GM12878 (cell line): ENCODE measurements around the gene CDKN2AIPNL. TPM values are rescaled to one million over a fixed set of nuclear protein-coding genes. Genes with fewer than 3 reads are reported as not detected.

Source experiments
- ATAC-seq: fragments of 200-7000 bp; cut with Tn5 transposase; 3 replicates; pipeline ENCODE4 v1.9.1; 2020; ENCODE audit warnings: mild to moderate bottlenecking, moderate library complexity
- BruUV-seq: library from RNA; stranded (reverse); fragments of 400-500 nt; replicated peaks from 2 replicates; lab custom pipeline; 2021; lab: Mats Ljungman, UMichigan
- CTCF ChIA-PET: fragments of 300-600 bp; sonication (Branson Sonifier 250); formaldehyde crosslinking; extraction: SDS; loops from one replicate; lab custom pipeline; 2021; ENCODE audit warnings: inconsistent platforms; lab: Yijun Ruan, JAX
- POLR2A ChIA-PET: fragments of 350-600 bp; formaldehyde crosslinking; extraction: SDS; loops from one replicate; lab custom pipeline; 2021; ENCODE audit warnings: inconsistent platforms; lab: Charles Lee
- RAD21 ChIA-PET: fragments of 300-600 bp; sonication (Branson Sonifier 250); formaldehyde crosslinking; loops from one replicate; lab custom pipeline; 2023; ENCODE audit warnings: antibody characterized with exemption; ENCODE audit not compliant: unreplicated experiment; lab: Charles Lee
- SMC1A ChIA-PET: fragments of 300-600 bp; sonication (Branson Sonifier 250); formaldehyde crosslinking; loops from one replicate; lab custom pipeline; 2023; ENCODE audit not compliant: unreplicated experiment, uncharacterized antibody; lab: Charles Lee
- DNase-seq: peaks from one replicate; pipeline ENCODE4 v3.0.0-alpha.2; 2011; ENCODE audit warnings: low read depth, low spot score
- FAIRE-seq: peaks from 3 replicates; lab custom pipeline; 2011; peaks lifted over from hg19 to GRCh38; lab: Jason Lieb, UNC
- H2AFZ ChIP-seq: 2 replicates; pipeline ENCODE4 v1.6.0; 2011; ENCODE audit warnings: low read depth, low read length, control low read depth; ENCODE audit not compliant: control insufficient read depth
- H3K27ac ChIP-seq: 2 replicates; pipeline ENCODE4 v1.5.1; 2011; ENCODE audit warnings: control low read depth; ENCODE audit not compliant: control insufficient read depth, insufficient read depth
- H3K27me3 ChIP-seq, 2 experiments: replicated peaks in 1 of 2; 2 replicates each; pipeline versions ENCODE4 v1.6.0 to v1.6.1; 2011; ENCODE audit warnings: low read length in 1 of 2; ENCODE audit not compliant: control insufficient read depth in 2 of 2, insufficient read depth in 2 of 2
- H3K36me3 ChIP-seq, 2 experiments: 2 replicates each; pipeline ENCODE4 v1.5.1; 2011; ENCODE audit warnings: low read length in 1 of 2; ENCODE audit not compliant: control insufficient read depth in 2 of 2, insufficient read depth in 2 of 2
- H3K4me1 ChIP-seq: 2 replicates; pipeline ENCODE4 v1.6.1; 2011; ENCODE audit warnings: mild to moderate bottlenecking, low read length, moderate library complexity, mixed read lengths; ENCODE audit not compliant: control insufficient read depth, insufficient read depth
- H3K4me2 ChIP-seq: 2 replicates; pipeline ENCODE4 v1.6.0; 2011; ENCODE audit warnings: control low read depth; ENCODE audit not compliant: control insufficient read depth, insufficient read depth
- H3K4me3 ChIP-seq: fragments of 200-600 bp; sonication (generic); 2 replicates; pipeline ENCODE4 v1.5.1; 2016
- H3K79me2 ChIP-seq: 2 replicates; pipeline ENCODE4 v1.6.0; 2011; ENCODE audit warnings: low read length; ENCODE audit not compliant: control insufficient read depth, insufficient read depth
- H3K9ac ChIP-seq: 2 replicates; pipeline ENCODE4 v1.8.0; 2011; ENCODE audit warnings: low read length, control low read depth, mixed read lengths; ENCODE audit not compliant: control insufficient read depth, insufficient read depth
- H3K9me3 ChIP-seq: replicated peaks from 3 replicates; pipeline ENCODE4 v1.5.1; 2011; ENCODE audit warnings: mild to moderate bottlenecking, low read length; ENCODE audit not compliant: control insufficient read depth, insufficient read depth
- H4K20me1 ChIP-seq: 2 replicates; pipeline ENCODE4 v1.6.0; 2011; ENCODE audit not compliant: control insufficient read depth, insufficient read depth
- BACH1 ChIP-seq: fragments of 450-650 bp; IDR thresholded peaks from 2 replicates; pipeline ENCODE4 v1.6.1; 2017; ENCODE audit warnings: mild to moderate bottlenecking, borderline replicate concordance
- BHLHE40 ChIP-seq, 2 experiments: fragments of 450-650 bp in 1 of 2; IDR thresholded peaks; 2 replicates each; pipeline ENCODE4 v1.6.1; 2011 to 2017; ENCODE audit warnings: low read depth in 2 of 2, borderline replicate concordance in 1 of 2, improper control_type of control experiment in 1 of 2, low read length in 1 of 2, mild to moderate bottlenecking in 1 of 2
- ELK1 ChIP-seq: IDR thresholded peaks from 2 replicates; pipeline ENCODE4 v1.6.1; 2012; ENCODE audit warnings: low read depth, low read length, improper control_type of control experiment
- FOXM1 ChIP-seq: IDR thresholded peaks from 2 replicates; pipeline ENCODE4 v1.6.1; 2012; ENCODE audit warnings: low read depth, mild to moderate bottlenecking, inconsistent platforms, low read length, moderate library complexity
- IKZF2 ChIP-seq, 2 experiments: fragments of 450-650 bp; IDR thresholded peaks; 2 replicates each; pipeline ENCODE4 v1.6.1; 2017; ENCODE audit warnings: mild to moderate bottlenecking in 2 of 2, moderate library complexity in 2 of 2
- KLF5 ChIP-seq: fragments of 450-650 bp; IDR thresholded peaks from 2 replicates; pipeline ENCODE4 v1.6.1; 2014; ENCODE audit warnings: mild to moderate bottlenecking; ENCODE audit not compliant: partially characterized antibody
- NFYB ChIP-seq: IDR thresholded peaks from 2 replicates; pipeline ENCODE4 v1.6.1; 2011; ENCODE audit warnings: low read depth, mild to moderate bottlenecking, low read length, improper control_type of control experiment, moderate library complexity; ENCODE audit not compliant: insufficient read depth
- NR2C1 ChIP-seq: fragments of 450-650 bp; IDR thresholded peaks from 2 replicates; pipeline ENCODE4 v1.6.1; 2017; ENCODE audit warnings: antibody characterized with exemption, mild to moderate bottlenecking, moderate library complexity
- PML ChIP-seq: IDR thresholded peaks from 2 replicates; pipeline ENCODE4 v1.6.1; 2012; ENCODE audit warnings: low read length, inconsistent platforms
- RAD21 ChIP-seq: IDR thresholded peaks from 2 replicates; pipeline ENCODE4 v1.6.1; 2011; ENCODE audit warnings: mild to moderate bottlenecking, low read depth, low read length, moderate library complexity; ENCODE audit not compliant: insufficient read depth
- RELA ChIP-seq: fragments of 450-650 bp; IDR thresholded peaks from 2 replicates; pipeline ENCODE4 v1.8.0; 2014; ENCODE audit warnings: borderline replicate concordance; ENCODE audit not compliant: partially characterized antibody
- TAF1 ChIP-seq: IDR thresholded peaks from 2 replicates; pipeline ENCODE4 v1.6.1; 2011; ENCODE audit warnings: mild to moderate bottlenecking, low read depth, low read length, borderline replicate concordance
- TBL1XR1 ChIP-seq: IDR thresholded peaks from 2 replicates; pipeline ENCODE4 v1.6.1; 2012; ENCODE audit warnings: low read depth, low read length, improper control_type of control experiment
- ZNF217 ChIP-seq: fragments of 450-650 bp; IDR thresholded peaks from 2 replicates; pipeline ENCODE4 v1.6.1; 2017; ENCODE audit warnings: antibody characterized with exemption, mild to moderate bottlenecking
- ZNF24 ChIP-seq: fragments of 450-650 bp; IDR thresholded peaks from 2 replicates; pipeline ENCODE4 v1.6.1; 2017; ENCODE audit warnings: antibody characterized with exemption, mild to moderate bottlenecking
- ZNF274 ChIP-seq: IDR thresholded peaks from one replicate; pipeline ENCODE4 v1.8.0; 2011; ENCODE audit not compliant: insufficient read length, insufficient read depth
- ZZZ3 ChIP-seq: IDR thresholded peaks from 2 replicates; pipeline ENCODE4 v1.6.1; 2011; ENCODE audit warnings: low read depth; ENCODE audit not compliant: control insufficient read depth, insufficient read length
- WGBS: methylation state at CpG from one replicate; pipeline ENCODE4 v1.1.6; 2016; ENCODE audit warnings: low lambda C conversion rate; ENCODE audit not compliant: insufficient replicate concordance, insufficient coverage; ENCODE audit errors: missing lambda C conversion rate; 5-methylcytosine and 5-hydroxymethylcytosine counted together
- in situ Hi-C: fragments of 300-500 bp; cut with MboI; formaldehyde crosslinking; loops from 9 replicates; pipeline ENCODE4 v1.14.3; 2018; ENCODE audit warnings: mixed read lengths
- intact Hi-C: fragments of 100-400 bp; cut with micrococcal nuclease; formaldehyde crosslinking; loops from one replicate; pipeline ENCODE4 v1.14.2; 2022; ENCODE audit not compliant: unreplicated experiment
- polyA plus RNA-seq, 11 experiments: library from polyadenylated mRNA; depleted of rRNA in 4 of 11; unstranded in 6 of 11; stranded (reverse) in 5 of 11; fragments of >200 nt; fragmentation: Nextera tagmentation in 4 of 11; fragmentation: Illumina TruSeq in 1 of 11; extraction: Ambion mirVana in 4 of 11; extraction: Trizol in 1 of 11; gene quantifications; 1 replicate in 1 of 11; 2 replicates in 10 of 11; pipeline versions ENCODE4 v1.2.1 to v1.2.3, GENCODE V29; 2011 to 2016; ENCODE audit warnings: inconsistent platforms in 2 of 11, missing spikeins in 2 of 11, low read depth in 1 of 11
- total RNA-seq, 4 experiments: library from RNA; depleted of rRNA in 3 of 4; stranded (reverse); fragments of >200 nt in 3 of 4; fragmentation: Illumina TruSeq in 1 of 4; extraction: Trizol in 1 of 4; gene quantifications; 2 replicates each; pipeline versions ENCODE4 v1.2.1 to v1.2.3, GENCODE V29; 2013 to 2021
- TF ChIP-seq, protein P1 (sequence below), 3 experiments: IDR thresholded peaks in 2 of 3; conservative IDR thresholded peaks in 1 of 3; 2 replicates each; pipeline ENCODE4 v1.5.1; 2011; ENCODE audit warnings: low read depth in 3 of 3, low read length in 3 of 3, mild to moderate bottlenecking in 3 of 3, control low read depth in 2 of 3, moderate library complexity in 2 of 3, inconsistent platforms in 1 of 3, mixed read lengths in 1 of 3; ENCODE audit not compliant: control insufficient read depth in 2 of 3, insufficient read depth in 1 of 3; ENCODE audit errors: extremely low read depth in 1 of 3

The CDKN2AIPNL gene
- total and polyA plus RNA-seq, 10 of the 15 experiments (the other 5 are each of a cell fraction or from before 2014, with no cell fraction given): 23.5 to 72.0 (median 36.6) TPM

- H3K36me3 ChIP-seq: peaks cover 2 to 15% of the 10 kb centered on the region in 2 experiments; a peak in 2 of 4 replicates
- TF ChIP-seq ZNF217 (no peak), BHLHE40 (IDR thresholded peaks at IDR 0.05; ENCODE audit: borderline replicate concordance in 1 of 2, low read depth in 2 of 2, low read length in 1 of 2) (no peak), BACH1 (no peak), TBL1XR1 (no peak), ZNF274 (no peak), FOXM1 (no peak), IKZF2 (IDR thresholded peaks at IDR 0.05) (no peak), KLF5 (no peak), TAF1 (no peak), ZZZ3 (no peak), PML (no peak), NR2C1 (no peak), ZNF24 (no peak), RAD21 (no peak), RELA (no peak), NFYB (no peak), ELK1 (no peak)
- TF ChIP-seq, protein P1, sequence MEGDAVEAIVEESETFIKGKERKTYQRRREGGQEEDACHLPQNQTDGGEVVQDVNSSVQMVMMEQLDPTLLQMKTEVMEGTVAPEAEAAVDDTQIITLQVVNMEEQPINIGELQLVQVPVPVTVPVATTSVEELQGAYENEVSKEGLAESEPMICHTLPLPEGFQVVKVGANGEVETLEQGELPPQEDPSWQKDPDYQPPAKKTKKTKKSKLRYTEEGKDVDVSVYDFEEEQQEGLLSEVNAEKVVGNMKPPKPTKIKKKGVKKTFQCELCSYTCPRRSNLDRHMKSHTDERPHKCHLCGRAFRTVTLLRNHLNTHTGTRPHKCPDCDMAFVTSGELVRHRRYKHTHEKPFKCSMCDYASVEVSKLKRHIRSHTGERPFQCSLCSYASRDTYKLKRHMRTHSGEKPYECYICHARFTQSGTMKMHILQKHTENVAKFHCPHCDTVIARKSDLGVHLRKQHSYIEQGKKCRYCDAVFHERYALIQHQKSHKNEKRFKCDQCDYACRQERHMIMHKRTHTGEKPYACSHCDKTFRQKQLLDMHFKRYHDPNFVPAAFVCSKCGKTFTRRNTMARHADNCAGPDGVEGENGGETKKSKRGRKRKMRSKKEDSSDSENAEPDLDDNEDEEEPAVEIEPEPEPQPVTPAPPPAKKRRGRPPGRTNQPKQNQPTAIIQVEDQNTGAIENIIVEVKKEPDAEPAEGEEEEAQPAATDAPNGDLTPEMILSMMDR (IDR thresholded peaks at IDR 0.05 in 2 of 3, conservative IDR thresholded peaks at IDR 0.05 in 1 of 3; ENCODE audit: control insufficient read depth in 2 of 3, extremely low read depth in 1 of 3, insufficient read depth in 1 of 3, low read depth in 3 of 3, low read length in 3 of 3): no peak
- TF ChIP-seq, all 136 proteins: peak for 0
- ATAC-seq: no peak
- ChIA-PET POLR2A (interaction anchor here (0.5 kb wide), 1 partner anchor 31 kb away, joined by 3 read pairs; no protein-coding TSS in a partner anchor), SMC1A (interaction anchor here (0.6 to 3.8 kb wide), 3 partner anchors 14 to 34 kb away, joined by 3 to 11 read pairs (median 4); partner anchors contain the start of gene CDKN2AIPNL), RAD21 (no interaction called here), CTCF (no interaction called here)
- H3K4me1 ChIP-seq: no peaks in the 10 kb centered on the region
- no peak overlapping the region for H3K9ac ChIP-seq
- no peak for FAIRE-seq
- BruUV-seq: no TSS peak
- H3K4me2 ChIP-seq: no peak overlapping the region
- H3K9me3 ChIP-seq: no peaks in the 10 kb centered on the region
- no peak overlapping the region for H3K4me3 ChIP-seq
- no peak overlapping the region for H2AFZ ChIP-seq
- intact Hi-C loops: no loop called here
- no peaks in the 10 kb centered on the region for H3K27me3 ChIP-seq
- no peaks in the 10 kb centered on the region for H3K79me2 ChIP-seq
- whole genome bisulfite sequencing: 97% methylated on average over 7 of the region's 7 CpGs
- DNase-seq: no peak
- in situ Hi-C loops: no loop called here
- no peaks in the 10 kb centered on the region for H4K20me1 ChIP-seq
- H3K27ac ChIP-seq: no peak overlapping the region
These were observed 16.7 kb downstream of the CDKN2AIPNL start for GRCh38 chr5:134394932-134395331.
